ENCODE data around the gene RHBDL2.

RHBDL2 gene

GRCh38 chr1:38889589-38889988 lies 52.0 kb downstream of the RHBDL2 start:
- in situ Hi-C loops (cut with HindIII; ENCODE audit: low pct_unique_long_range_greater_than_20kb, low sequenced_read_pairs), result no loop called here
- no peak for DNase-seq (ENCODE audit: low read depth in 1 of 2, low spot score in 1 of 2)
- TF ChIP-seq JUND (IDR thresholded peaks at IDR 0.05; ENCODE audit: low read depth), result no peak

GRCh38 chr1:38888423-38889333 lies 53.0 kb downstream of the RHBDL2 start:
- in situ Hi-C loops (cut with HindIII; ENCODE audit: low pct_unique_long_range_greater_than_20kb, low sequenced_read_pairs), result no loop called here
- no peak for TF ChIP-seq JUND (IDR thresholded peaks at IDR 0.05; ENCODE audit: low read depth)
- DNase-seq (ENCODE audit: low read depth in 1 of 2, low spot score in 1 of 2), result no peak

- no peak for TF ChIP-seq JUND (IDR thresholded peaks at IDR 0.05; ENCODE audit: low read depth)
- in situ Hi-C loops (cut with HindIII; ENCODE audit: low pct_unique_long_range_greater_than_20kb, low sequenced_read_pairs), result no loop called here
These were observed 56.5 kb downstream of the RHBDL2 start for GRCh38 chr1:38885092-38885491.

GRCh38 chr1:38881487-38881886 lies 60.1 kb downstream of the RHBDL2 start, which contains the start of gene GJA9:
Gene GJA9, minus strand, starts transcription at chr1:38881587. Its CDS starts 5,489 bp downstream, at chr1:38876098.
- no peak for DNase-seq (ENCODE audit: low read depth in 1 of 2, low spot score in 1 of 2)
- TF ChIP-seq JUND (IDR thresholded peaks at IDR 0.05; ENCODE audit: low read depth), result no peak
- in situ Hi-C loops (cut with HindIII; ENCODE audit: low pct_unique_long_range_greater_than_20kb, low sequenced_read_pairs), result no loop called here

More at GRCh38 chr1:38885092-38885491, 56.5 kb downstream of the RHBDL2 start:
- no peak for DNase-seq (ENCODE audit: low read depth in 1 of 2, low spot score in 1 of 2)

GRCh38 chr1:38875811-38876210 lies 65.8 kb downstream of the RHBDL2 start:
- in situ Hi-C loops (cut with HindIII; ENCODE audit: low pct_unique_long_range_greater_than_20kb, low sequenced_read_pairs), result no loop called here
- DNase-seq (ENCODE audit: low read depth in 1 of 2, low spot score in 1 of 2), result no peak
- TF ChIP-seq JUND (IDR thresholded peaks at IDR 0.05; ENCODE audit: low read depth), result no peak

- in situ Hi-C loops (cut with HindIII; ENCODE audit: low pct_unique_long_range_greater_than_20kb, low sequenced_read_pairs), result no loop called here
- peak; percentile 93 to 95 for DNase-seq (ENCODE audit: low read depth in 1 of 2, low spot score in 1 of 2)
- no peak for TF ChIP-seq JUND (IDR thresholded peaks at IDR 0.05; ENCODE audit: low read depth)
These were observed 68.3 kb downstream of the RHBDL2 start, which contains the start of gene MYCBP for GRCh38 chr1:38873027-38873969. Gene MYCBP, minus strand, starts transcription at chr1:38873348. Its CDS starts 43 bp downstream, at chr1:38873305.

GRCh38 chr1:38872401-38873026 lies 69.1 kb downstream of the RHBDL2 start:
- TF ChIP-seq JUND (IDR thresholded peaks at IDR 0.05; ENCODE audit: low read depth), result no peak
- in situ Hi-C loops (cut with HindIII; ENCODE audit: low pct_unique_long_range_greater_than_20kb, low sequenced_read_pairs), result no loop called here
- DNase-seq (ENCODE audit: low read depth in 1 of 2, low spot score in 1 of 2), result no peak

- no peak for DNase-seq (ENCODE audit: low read depth in 1 of 2, low spot score in 1 of 2)
- TF ChIP-seq JUND (IDR thresholded peaks at IDR 0.05; ENCODE audit: low read depth), result no peak
- in situ Hi-C loops (cut with HindIII; ENCODE audit: low pct_unique_long_range_greater_than_20kb, low sequenced_read_pairs), result no loop called here
These were observed 70.6 kb downstream of the RHBDL2 start for GRCh38 chr1:38870996-38871395.

GRCh38 chr1:38867208-38867607 lies 74.4 kb downstream of the RHBDL2 start:
- no peak for TF ChIP-seq JUND (IDR thresholded peaks at IDR 0.05; ENCODE audit: low read depth)
- in situ Hi-C loops (cut with HindIII; ENCODE audit: low pct_unique_long_range_greater_than_20kb, low sequenced_read_pairs), result no loop called here
- no peak for DNase-seq (ENCODE audit: low read depth in 1 of 2, low spot score in 1 of 2)

GRCh38 chr1:38865112-38865715 lies 76.4 kb downstream of the RHBDL2 start:
- in situ Hi-C loops (cut with HindIII; ENCODE audit: low pct_unique_long_range_greater_than_20kb, low sequenced_read_pairs), result no loop called here
- TF ChIP-seq JUND (IDR thresholded peaks at IDR 0.05; ENCODE audit: low read depth), result no peak

GRCh38 chr1:38860454-38860795 lies 81.2 kb downstream of the RHBDL2 start:
- TF ChIP-seq JUND (IDR thresholded peaks at IDR 0.05; ENCODE audit: low read depth), result no peak
- in situ Hi-C loops (cut with HindIII; ENCODE audit: low pct_unique_long_range_greater_than_20kb, low sequenced_read_pairs), result no loop called here

More at GRCh38 chr1:38865112-38865715, 76.4 kb downstream of the RHBDL2 start:
- DNase-seq (ENCODE audit: low read depth in 1 of 2, low spot score in 1 of 2), result no peak

More at GRCh38 chr1:38860454-38860795, 81.2 kb downstream of the RHBDL2 start:
- no peak for DNase-seq (ENCODE audit: low read depth in 1 of 2, low spot score in 1 of 2)
